GM20000 (cell line): ENCODE results near the gene ZMIZ2.
A peak's percentile ranks its signal among the peaks of the same experiment; 100 is the strongest.

Source experiments
- DNase-seq: peaks from one replicate; pipeline ENCODE4 v3.0.0; 2012; ENCODE audit warnings: low spot score
- TF ChIP-seq, protein P1 (sequence below): IDR thresholded peaks from 2 replicates; pipeline ENCODE4 v1.5.1; 2012; ENCODE audit warnings: mild to moderate bottlenecking, control low read depth; ENCODE audit errors: extremely low read depth, missing control alignments

ZMIZ2 gene

GRCh38 chr7:44765579-44766415 lies 17.1 kb downstream of the ZMIZ2 start:
- TF ChIP-seq, protein P1, sequence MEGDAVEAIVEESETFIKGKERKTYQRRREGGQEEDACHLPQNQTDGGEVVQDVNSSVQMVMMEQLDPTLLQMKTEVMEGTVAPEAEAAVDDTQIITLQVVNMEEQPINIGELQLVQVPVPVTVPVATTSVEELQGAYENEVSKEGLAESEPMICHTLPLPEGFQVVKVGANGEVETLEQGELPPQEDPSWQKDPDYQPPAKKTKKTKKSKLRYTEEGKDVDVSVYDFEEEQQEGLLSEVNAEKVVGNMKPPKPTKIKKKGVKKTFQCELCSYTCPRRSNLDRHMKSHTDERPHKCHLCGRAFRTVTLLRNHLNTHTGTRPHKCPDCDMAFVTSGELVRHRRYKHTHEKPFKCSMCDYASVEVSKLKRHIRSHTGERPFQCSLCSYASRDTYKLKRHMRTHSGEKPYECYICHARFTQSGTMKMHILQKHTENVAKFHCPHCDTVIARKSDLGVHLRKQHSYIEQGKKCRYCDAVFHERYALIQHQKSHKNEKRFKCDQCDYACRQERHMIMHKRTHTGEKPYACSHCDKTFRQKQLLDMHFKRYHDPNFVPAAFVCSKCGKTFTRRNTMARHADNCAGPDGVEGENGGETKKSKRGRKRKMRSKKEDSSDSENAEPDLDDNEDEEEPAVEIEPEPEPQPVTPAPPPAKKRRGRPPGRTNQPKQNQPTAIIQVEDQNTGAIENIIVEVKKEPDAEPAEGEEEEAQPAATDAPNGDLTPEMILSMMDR = no peak
- no peak for DNase-seq

GRCh38 chr7:44766416-44766801 lies 17.8 kb downstream of the ZMIZ2 start:
- no peak for DNase-seq

GRCh38 chr7:44767134-44767911 lies 18.7 kb downstream of the ZMIZ2 start:
- no peak for DNase-seq
- TF ChIP-seq, protein P1 = no peak

More at GRCh38 chr7:44766416-44766801, 17.8 kb downstream of the ZMIZ2 start:
- TF ChIP-seq, protein P1 = no peak

GRCh38 chr7:44767912-44768627 lies 19.4 kb downstream of the ZMIZ2 start:
- peak; percentile 84 for DNase-seq

DNA sequence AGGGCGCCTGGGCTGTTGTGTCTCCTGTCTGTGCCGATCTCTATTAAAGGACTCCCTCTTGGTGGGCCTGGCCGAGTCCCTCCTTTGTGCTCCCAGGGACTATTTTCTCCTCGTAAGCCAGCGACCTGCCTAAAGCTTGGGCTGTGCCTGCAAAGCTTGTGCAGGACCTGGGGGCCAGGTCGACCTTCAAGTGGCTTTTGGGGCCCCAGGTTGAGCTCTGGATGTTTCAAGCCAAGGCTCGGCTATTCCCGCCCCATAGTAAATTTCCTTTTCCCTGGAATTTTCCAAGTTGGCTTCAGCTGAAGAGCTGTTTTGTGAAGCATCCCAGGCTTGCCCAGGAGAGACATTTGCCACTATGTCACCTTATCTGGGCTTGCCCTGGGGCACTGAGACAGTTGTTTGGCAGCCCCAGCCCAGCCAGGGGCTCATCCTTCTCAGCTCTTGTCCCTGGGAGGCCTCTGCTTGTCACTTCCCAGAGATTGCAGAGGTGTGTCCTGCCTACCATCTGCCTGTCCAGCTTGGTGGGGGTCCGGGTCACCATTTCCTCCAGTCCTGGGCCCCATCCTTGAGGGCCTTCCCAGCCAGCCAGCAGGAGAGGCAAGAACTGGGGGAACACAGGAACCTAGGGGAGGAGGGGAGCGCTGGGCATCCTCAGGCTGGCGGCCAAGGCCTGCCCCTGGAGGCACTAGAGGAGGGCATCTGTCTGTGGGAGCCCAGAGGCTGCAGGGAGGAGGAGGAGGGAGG lies 20.2 kb downstream of the ZMIZ2 start:
- TF ChIP-seq, protein P1 = no peak
- DNase-seq = no peak

More at GRCh38 chr7:44767912-44768627, 19.4 kb downstream of the ZMIZ2 start:
- TF ChIP-seq, protein P1 = no peak

DNA sequence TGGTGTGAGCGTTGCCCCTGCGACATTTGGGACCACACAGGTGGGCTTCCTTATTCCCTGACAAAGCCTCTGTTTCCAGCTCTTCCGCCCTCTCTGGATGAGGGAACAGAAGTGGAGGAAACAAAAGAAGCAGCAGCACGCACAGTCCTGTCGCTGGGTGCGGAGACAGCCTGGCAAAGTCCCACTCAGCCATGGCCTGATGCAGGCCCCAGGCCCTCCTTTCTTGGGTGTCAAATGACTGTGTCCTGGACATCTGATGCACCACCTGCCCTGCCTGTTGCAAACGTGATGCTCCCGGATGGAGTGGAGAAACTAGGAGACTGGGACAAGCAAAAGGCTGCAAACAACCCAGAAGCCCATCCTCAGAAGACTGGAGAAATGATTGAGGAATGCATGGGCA lies 20.7 kb downstream of the ZMIZ2 start:
- peak; percentile 23 for DNase-seq
- TF ChIP-seq, protein P1 = no peak
